ENCODE results near the gene NCBP2. TPM values are rescaled to one million over a fixed set of nuclear protein-coding genes. Genes with fewer than 3 reads are reported as not detected.

The NCBP2 gene
- total RNA-seq, 2 donors from 2014 or later: 35.4 to 38.2 TPM

GRCh38 chr3:196969134-196969659 is 26.9 kb upstream of the NCBP2 start:
- Histone ChIP-seq H3K27me3 (replicated peaks; ENCODE audit: insufficient read depth) (no peaks in the 10 kb centered on the region), H3K9me3 (no peaks in the 10 kb centered on the region), H3K36me3 (no peaks in the 10 kb centered on the region), H3K4me3 (peak overlapping the region; percentile 42 to 76), H3K27ac (peak overlapping the region in 1 of 2 donors; percentile 23), H3K4me1 (replicated peaks) (no peaks in the 10 kb centered on the region)
- no peak for TF ChIP-seq POLR2A (IDR thresholded peaks at IDR 0.05)
- under 1% methylated on average over 52 of the region's 72 CpGs for WGBS
- intact Hi-C loops (cut with DNase I): loop anchor here (10.0 kb wide), 1 partner anchor 134 kb away; no protein-coding TSS in a partner anchor
- no peak for DNase-seq (ENCODE audit: low spot score)

GRCh38 chr3:196968233-196969133 is 26.2 kb upstream of the NCBP2 start, which contains the start of gene PIGZ:
PIGZ (minus strand) TSS chr3:196968833; CDS start chr3:196952031, 16,802 bp downstream.
- H3K9me3 ChIP-seq: no peaks in the 10 kb centered on the region
- H3K27me3 ChIP-seq (replicated peaks; ENCODE audit: insufficient read depth): no peaks in the 10 kb centered on the region
- WGBS: 5% methylated on average over 26 of the region's 98 CpGs
- TF ChIP-seq POLR2A (IDR thresholded peaks at IDR 0.05) (no peak), POLR2AphosphoS5 (IDR thresholded peaks at IDR 0.05) (no peak), CTCF (IDR thresholded peaks at IDR 0.05) (no peak)
- intact Hi-C loops (cut with DNase I): loop anchor here (10.0 kb wide), 1 partner anchor 134 kb away; no protein-coding TSS in a partner anchor
- no peaks in the 10 kb centered on the region for H3K36me3 ChIP-seq
- no peaks in the 10 kb centered on the region for H3K4me1 ChIP-seq (replicated peaks)
- DNase-seq (ENCODE audit: low spot score): no peak
- H3K4me3 ChIP-seq: peak within 1 kb of the TSS; percentile 42 to 76
- H3K27ac ChIP-seq: peak within 1 kb of the TSS in 1 of 2 donors; percentile 23

- no peak for DNase-seq (ENCODE audit: low spot score)
- TF ChIP-seq CTCF (IDR thresholded peaks at IDR 0.05) (no peak), POLR2A (IDR thresholded peaks at IDR 0.05) (no peak), POLR2AphosphoS5 (IDR thresholded peaks at IDR 0.05) (no peak)
- Histone ChIP-seq H3K27me3 (replicated peaks; ENCODE audit: insufficient read depth) (no peaks in the 10 kb centered on the region), H3K36me3 (no peaks in the 10 kb centered on the region), H3K4me1 (replicated peaks) (no peaks in the 10 kb centered on the region), H3K4me3 (peak overlapping the region; percentile 42 to 76), H3K27ac (no peak overlapping the region), H3K9me3 (no peaks in the 10 kb centered on the region)
- WGBS: 74% methylated on average over 35 of the region's 35 CpGs
- intact Hi-C loops (cut with DNase I): loop anchor here (10.0 kb wide), 1 partner anchor 133 kb away; no protein-coding TSS in a partner anchor
Observed at GRCh38 chr3:196967412-196968232, 25.3 kb upstream of the NCBP2 start.

- no peaks in the 10 kb centered on the region for H3K36me3 ChIP-seq
- H3K9me3 ChIP-seq: no peaks in the 10 kb centered on the region
- WGBS: 74% methylated on average over 47 of the region's 47 CpGs
- no peaks in the 10 kb centered on the region for H3K4me1 ChIP-seq (replicated peaks)
- TF ChIP-seq POLR2AphosphoS5 (IDR thresholded peaks at IDR 0.05) (no peak), CTCF (IDR thresholded peaks at IDR 0.05) (no peak), POLR2A (IDR thresholded peaks at IDR 0.05) (no peak)
- H3K4me3 ChIP-seq: no peak overlapping the region
- DNase-seq (ENCODE audit: low spot score): no peak
- H3K27me3 ChIP-seq (replicated peaks; ENCODE audit: insufficient read depth): no peaks in the 10 kb centered on the region
- intact Hi-C loops (cut with DNase I): loop anchor here (10.0 kb wide), 1 partner anchor 132 kb away; no protein-coding TSS in a partner anchor
- no peak overlapping the region for H3K27ac ChIP-seq
Observed at GRCh38 chr3:196966526-196967401, 24.4 kb upstream of the NCBP2 start.

Data from prostate gland (tissue), 2 donors.